Right cardiac atrium (tissue), 5 donors: ENCODE measurements around the gene CALHM1. TPM values are rescaled to one million over a fixed set of nuclear protein-coding genes. Genes with fewer than 3 reads are reported as not detected.

Experiments
- ATAC-seq, 2 donors: fragments of 200-7000 bp; cut with Tn5 transposase; one replicate each; pipeline versions ENCODE4 v1.8.0 to v1.9.1; 2020; ENCODE audit warnings: moderate library complexity in 2 of 2, mild to moderate bottlenecking in 1 of 2
- DNase-seq, 3 donors: peaks; one replicate each; pipeline ENCODE4 v3.0.0-alpha.2; 2020
- H3K27ac ChIP-seq: one replicate; pipeline ENCODE4 v1.5.1; 2013; ENCODE audit warnings: mild to moderate bottlenecking, low read length, control low read depth, moderate library complexity
- H3K27me3 ChIP-seq: one replicate; pipeline ENCODE4 v1.6.1; 2013; ENCODE audit not compliant: control insufficient read depth, insufficient read depth
- H3K4me1 ChIP-seq: one replicate; pipeline ENCODE4 v1.6.1; 2013; ENCODE audit warnings: low read length; ENCODE audit not compliant: control insufficient read depth, insufficient read depth
- H3K4me3 ChIP-seq: one replicate; pipeline ENCODE4 v1.5.1; 2013; ENCODE audit warnings: low read length, control low read depth
- H3K9me3 ChIP-seq: one replicate; pipeline ENCODE4 v1.6.1; 2013; ENCODE audit warnings: low read length; ENCODE audit not compliant: control insufficient read depth
- WGBS: extraction: QIAGEN DNeasy Blood & Tissue Kit; methylation state at CpG from one replicate; pipeline ENCODE4 v1.1.7; 2013; 5-methylcytosine and 5-hydroxymethylcytosine counted together
- intact Hi-C, 4 donors: fragments of 100-400 bp; cut with DNase I; formaldehyde crosslinking; loops; one replicate each; pipeline versions ENCODE4 v1.11.0 to v1.14.0; 2022 to 2023
- polyA plus RNA-seq: library from polyadenylated mRNA; stranded (reverse); fragments of 200-250 nt; gene quantifications from one replicate; pipeline ENCODE4 v1.2.3, GENCODE V29; 2013
- total RNA-seq, 4 donors: library from RNA; stranded (reverse); fragmentation: NEBNext Ultra II Directional; extraction: Animal tissue kit (Norgen Biotek cat#: 25700); gene quantifications; one replicate each; pipeline ENCODE4 v1.2.1, GENCODE V29; 2021
- donor health status: healthy with polysubstance abuse.
- donor health status: DM: no; HTN: yes; CAD: no.
- donor health status: DM: no; HTN: no; CAD: no.
- donor health status: DM: no; HTN: yes; CAD: no; lungs with severe emphysema.
- donor health status: DM: yes; HTN: yes; CAD: no.

CALHM1 gene
- total and polyA plus RNA-seq, 5 donors, result not detected

DNA sequence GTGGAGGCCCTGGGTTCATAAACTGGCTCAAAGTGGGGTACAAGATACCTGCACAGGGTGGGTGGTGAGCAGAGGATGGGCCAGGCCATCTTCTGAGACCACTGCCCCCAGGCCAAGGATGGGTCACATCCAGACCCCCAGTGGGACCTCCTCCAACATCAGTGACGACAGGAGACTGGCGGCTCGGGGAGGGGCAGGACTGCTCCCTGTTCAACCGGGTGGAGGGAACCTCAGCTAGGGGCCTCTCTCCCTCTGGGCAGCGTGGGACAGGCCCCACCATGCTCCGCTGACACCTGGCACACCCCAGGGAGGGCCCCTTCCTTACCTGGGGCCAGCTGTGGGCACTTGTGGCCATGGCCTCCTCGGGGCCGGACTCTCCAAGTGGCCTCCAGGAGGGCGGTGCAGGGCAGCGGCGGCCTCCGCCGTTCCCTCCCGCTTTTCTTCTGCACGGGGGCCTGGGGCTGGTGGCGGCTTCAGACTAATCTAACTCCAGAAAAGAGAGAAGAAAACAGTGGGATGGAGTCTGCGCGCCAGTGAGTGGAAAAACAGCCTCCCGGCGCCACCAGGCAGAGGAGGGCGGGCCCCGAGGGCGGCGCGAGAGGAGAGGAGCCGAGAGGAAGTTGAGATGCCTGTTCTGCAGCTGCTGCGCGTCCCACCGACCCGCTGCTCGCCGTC is 6.7 kb downstream of the CALHM1 start, which contains the start of gene CALHM2:
TSS of gene CALHM2 (minus strand) at position 540 of the 675 bp plus-strand sequence. CDS start 2,429 bp downstream, outside the sequence.
- Histone ChIP-seq H3K27me3 (no peaks in the 10 kb centered on the region), H3K4me3 (peak within 1 kb of the TSS; percentile 69), H3K4me1 (peaks cover 11% of the 10 kb centered on the region), H3K9me3 (no peaks in the 10 kb centered on the region), H3K27ac (peak within 1 kb of the TSS; percentile 92)
- 4% methylated on average over 32 of the region's 32 CpGs for WGBS
- ATAC-seq (peak; percentile 74 to 79), DNase-seq (peak; percentile 78 to 92 (median 91))
- intact Hi-C loops, result no loop called here

GRCh38 chr10:103451091-103451813 is 7.4 kb downstream of the CALHM1 start:
- H3K4me3 ChIP-seq, result peak overlapping the region; percentile 69
- peak overlapping the region; percentile 92 for H3K27ac ChIP-seq
- DNase-seq, result peak; percentile 91 to 96 (median 93)
- no peaks in the 10 kb centered on the region for H3K27me3 ChIP-seq
- intact Hi-C loops, result no loop called here
- ATAC-seq, result peak; percentile 82 to 83
- WGBS, result 29% methylated on average over 14 of the region's 14 CpGs
- no peaks in the 10 kb centered on the region for H3K9me3 ChIP-seq
- H3K4me1 ChIP-seq, result peaks cover 13% of the 10 kb centered on the region

- peaks cover 20% of the 10 kb centered on the region for H3K4me1 ChIP-seq
- WGBS, result 71% methylated on average over 12 of the region's 12 CpGs
Measured at GRCh38 chr10:103450201-103450695, 8.5 kb downstream of the CALHM1 start.

GRCh38 chr10:103449208-103450144 is 9.2 kb downstream of the CALHM1 start:
- H3K4me3 ChIP-seq, result no peak overlapping the region
- peaks cover 26% of the 10 kb centered on the region for H3K4me1 ChIP-seq
- ATAC-seq, result no peak
- peak overlapping the region; percentile 28 for H3K27ac ChIP-seq
- no peaks in the 10 kb centered on the region for H3K9me3 ChIP-seq
- DNase-seq, result peak; percentile 50 to 79 (median 74)
- no peaks in the 10 kb centered on the region for H3K27me3 ChIP-seq
- intact Hi-C loops, result no loop called here
- 76% methylated on average over 34 of the region's 34 CpGs for WGBS

More at GRCh38 chr10:103450201-103450695, 8.5 kb downstream of the CALHM1 start:
- no peak for DNase-seq
- Histone ChIP-seq H3K27me3 (no peaks in the 10 kb centered on the region), H3K27ac (peak overlapping the region; percentile 2), H3K4me3 (peak overlapping the region; percentile 69), H3K9me3 (no peaks in the 10 kb centered on the region)
- no peak for ATAC-seq
- intact Hi-C loops, result no loop called here

GRCh38 chr10:103448746-103449145 is 10.0 kb downstream of the CALHM1 start:
- peaks cover 29% of the 10 kb centered on the region for H3K4me1 ChIP-seq
- ATAC-seq, result peak; percentile 40 to 42
- WGBS, result 48% methylated on average over 1 of the region's 1 CpG

GRCh38 chr10:103447187-103447586 is 11.5 kb downstream of the CALHM1 start:
- DNase-seq, result peak in 2 of 3 donors; percentile 59
- Histone ChIP-seq H3K4me1 (peaks cover 29% of the 10 kb centered on the region), H3K27ac (peak overlapping the region; percentile 45), H3K9me3 (no peaks in the 10 kb centered on the region), H3K4me3 (no peak overlapping the region), H3K27me3 (no peaks in the 10 kb centered on the region)
- intact Hi-C loops, result no loop called here
- no peak for ATAC-seq
- WGBS, result 94% methylated on average over 23 of the region's 23 CpGs

More at GRCh38 chr10:103448746-103449145, 10.0 kb downstream of the CALHM1 start:
- no peaks in the 10 kb centered on the region for H3K9me3 ChIP-seq
- DNase-seq, result peak; percentile 74 to 88 (median 86)
- H3K4me3 ChIP-seq, result no peak overlapping the region
- H3K27me3 ChIP-seq, result no peaks in the 10 kb centered on the region
- intact Hi-C loops, result no loop called here
- no peak overlapping the region for H3K27ac ChIP-seq

DNA sequence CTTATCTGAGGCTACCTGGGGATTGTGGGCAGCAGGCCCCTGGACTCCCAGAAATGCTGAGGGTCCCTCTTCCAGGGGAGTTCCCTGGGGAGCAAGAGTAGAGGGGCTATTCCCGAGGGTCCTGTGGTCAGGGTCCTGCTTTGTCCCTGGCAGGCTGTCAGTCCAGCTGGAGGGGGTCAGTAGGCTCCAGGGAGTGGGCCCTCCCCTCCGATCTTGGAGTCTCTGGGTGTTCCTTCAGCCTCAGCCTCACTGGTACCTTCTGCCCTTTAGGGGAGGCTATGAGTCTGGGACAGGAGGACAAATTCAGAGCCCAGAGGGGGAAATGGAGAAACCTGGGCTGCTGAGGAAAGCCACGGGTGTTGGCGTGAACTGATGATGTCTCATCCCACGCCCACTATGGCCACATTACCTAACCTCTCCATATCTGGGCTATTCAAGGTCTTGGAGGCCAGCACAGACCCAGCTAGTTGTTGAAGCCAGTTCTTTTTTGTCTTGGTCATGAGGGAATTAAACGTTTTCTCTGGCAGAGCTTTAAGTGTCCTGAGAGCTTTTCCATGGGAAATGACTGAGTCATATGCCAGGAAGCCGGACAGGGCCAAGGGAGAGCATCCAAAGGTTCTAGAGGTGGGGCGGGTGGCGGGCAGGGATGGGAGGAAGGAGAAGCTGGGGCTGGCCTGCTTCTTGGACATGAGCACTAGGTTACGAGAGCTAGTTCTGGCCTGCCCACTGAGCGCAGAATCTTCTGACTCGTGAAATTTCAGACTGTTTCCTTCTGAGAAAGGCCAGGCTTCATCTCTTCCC is 12.7 kb downstream of the CALHM1 start:
- Histone ChIP-seq H3K27me3 (no peaks in the 10 kb centered on the region), H3K9me3 (no peaks in the 10 kb centered on the region), H3K4me3 (no peak overlapping the region), H3K4me1 (peaks cover 29% of the 10 kb centered on the region), H3K27ac (peak overlapping the region; percentile 77)
- 39% methylated on average over 12 of the region's 12 CpGs for WGBS
- ATAC-seq, result peak; percentile 82 to 83
- intact Hi-C loops, result no loop called here
- DNase-seq, result peak; percentile 92 to 94 (median 93)

DNA sequence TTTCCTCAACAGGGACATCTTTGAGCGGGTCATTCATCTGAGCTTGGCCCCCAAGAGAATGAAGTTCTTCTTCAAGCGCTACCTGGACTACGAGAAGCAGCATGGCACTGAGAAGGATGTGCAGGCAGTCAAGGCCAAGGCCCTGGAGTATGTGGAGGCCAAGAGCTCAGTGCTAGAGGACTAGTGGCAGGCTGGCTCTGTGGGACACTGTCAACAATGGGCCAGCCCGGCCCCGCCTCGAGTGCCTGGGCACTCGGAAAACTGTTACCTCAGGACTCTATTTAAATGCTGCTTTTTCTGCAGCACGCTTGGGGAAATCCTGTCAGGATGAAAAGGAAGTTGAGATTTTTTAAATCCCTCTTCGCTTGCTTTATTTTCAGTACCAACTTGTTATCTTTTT is 13.3 kb downstream of the CALHM1 start:
- no peak for ATAC-seq
- Histone ChIP-seq H3K9me3 (no peaks in the 10 kb centered on the region), H3K4me3 (no peak overlapping the region), H3K4me1 (peaks cover 29% of the 10 kb centered on the region), H3K27me3 (no peaks in the 10 kb centered on the region), H3K27ac (peak overlapping the region; percentile 65)
- peak in 1 of 3 donors; percentile 58 for DNase-seq
- intact Hi-C loops, result no loop called here
- WGBS, result 76% methylated on average over 9 of the region's 9 CpGs

- no peaks in the 10 kb centered on the region for H3K27me3 ChIP-seq
- H3K27ac ChIP-seq, result no peak overlapping the region
- ATAC-seq (no peak), DNase-seq (peak; percentile 48 to 77 (median 76))
- H3K4me3 ChIP-seq, result no peak overlapping the region
- 65% methylated on average over 10 of the region's 10 CpGs for WGBS
- no peaks in the 10 kb centered on the region for H3K9me3 ChIP-seq
- intact Hi-C loops, result no loop called here
- peaks cover 29% of the 10 kb centered on the region for H3K4me1 ChIP-seq
Measured at GRCh38 chr10:103444478-103444877, 14.2 kb downstream of the CALHM1 start.
